ENCODE measurements around the gene SLC37A1. TPM values are rescaled to one million over a fixed set of nuclear protein-coding genes. Genes with fewer than 3 reads are reported as not detected.

Gene SLC37A1
- total RNA-seq, 1 experiment from 2014 or later, result 15.0 TPM

GRCh38 chr21:42499444-42500112, 14.1 kb upstream of the SLC37A1 start:
- Histone ChIP-seq H3K9me3 (ENCODE audit: control insufficient read depth in 1 of 2, insufficient read depth in 1 of 2, low read depth in 1 of 2, low read length in 2 of 2) (no peaks in the 10 kb centered on the region), H4K20me1 (ENCODE audit: insufficient read depth) (no peaks in the 10 kb centered on the region), H3K9me2 (ENCODE audit: insufficient read depth) (no peaks in the 10 kb centered on the region), H3K27me3 (ENCODE audit: insufficient read depth, low read length) (no peaks in the 10 kb centered on the region), H3K4me3 (replicated peaks in 1 of 2; ENCODE audit: low read depth in 1 of 2, low read length in 2 of 2) (no peak overlapping the region), H3K27ac (ENCODE audit: low read depth, low read length) (no peak overlapping the region), H3K9ac (ENCODE audit: low read length) (no peak overlapping the region), H3K4me2 (ENCODE audit: low read length) (no peak overlapping the region), H3K36me3 (ENCODE audit: control insufficient read depth in 1 of 2, insufficient read depth in 2 of 2, low read length in 2 of 2) (no peaks in the 10 kb centered on the region), H3K4me1 (ENCODE audit: control insufficient read depth in 1 of 2, insufficient read depth in 2 of 2, low read length in 2 of 2) (peaks cover 10 to 17% of the 10 kb centered on the region in 2 experiments; a peak in 3 of 4 replicates), H3K79me2 (ENCODE audit: insufficient read depth, low read length) (no peaks in the 10 kb centered on the region), H2AFZ (ENCODE audit: low read depth, low read length, poor library complexity, severe bottlenecking) (no peak overlapping the region)
- ATAC-seq (no peak), DNase-seq (ENCODE audit: low read depth, low spot score) (no peak)
- TF ChIP-seq FOSL1 (IDR thresholded peaks at IDR 0.05; ENCODE audit: low read depth) (no peak), CTCF (IDR thresholded peaks at IDR 0.05 in 2 of 3, conservative IDR thresholded peaks at IDR 0.05 in 1 of 3; ENCODE audit: borderline replicate concordance in 1 of 3, insufficient read depth in 1 of 3, low read depth in 2 of 3, low read length in 2 of 3) (0 out of 6 replicates have a peak, but pooled peaks of 1 of the 3 experiments have one; percentile 22)
- RAD21 ChIA-PET (ENCODE audit: low non-redundant PET in 1 of 2, low total read pairs in 2 of 2, uncharacterized antibody in 2 of 2, unreplicated experiment in 2 of 2), result no interaction called here
- intact Hi-C loops (cut with micrococcal nuclease), result no loop called here
- no TSS peak for BruUV-seq (replicated peaks)
- POLR2A ChIA-PET, result no interaction called here
- CTCF ChIA-PET, result no interaction called here

GRCh38 chr21:42500225-42500624, 13.4 kb upstream of the SLC37A1 start:
- BruUV-seq (replicated peaks), result no TSS peak
- no peaks in the 10 kb centered on the region for H3K36me3 ChIP-seq (ENCODE audit: control insufficient read depth in 1 of 2, insufficient read depth in 2 of 2, low read length in 2 of 2)
- RAD21 ChIA-PET (ENCODE audit: low non-redundant PET in 1 of 2, low total read pairs in 2 of 2, uncharacterized antibody in 2 of 2, unreplicated experiment in 2 of 2), result no interaction called here
- intact Hi-C loops (cut with micrococcal nuclease), result no loop called here
- H4K20me1 ChIP-seq (ENCODE audit: insufficient read depth), result no peaks in the 10 kb centered on the region
- H3K27me3 ChIP-seq (ENCODE audit: insufficient read depth, low read length), result no peaks in the 10 kb centered on the region
- POLR2A ChIA-PET, result interaction anchor here (0.6 kb wide), 1 partner anchor 14 kb away, joined by 3 read pairs; the partner anchor contains the start of gene SLC37A1
- H3K4me2 ChIP-seq (ENCODE audit: low read length), result no peak overlapping the region
- no peak for ATAC-seq
- no peak for DNase-seq (ENCODE audit: low read depth, low spot score)
- H3K4me1 ChIP-seq (ENCODE audit: control insufficient read depth in 1 of 2, insufficient read depth in 2 of 2, low read length in 2 of 2), result peaks cover 10 to 16% of the 10 kb centered on the region in 2 experiments; a peak in 3 of 4 replicates
- CTCF ChIA-PET, result no interaction called here
- no peaks in the 10 kb centered on the region for H3K79me2 ChIP-seq (ENCODE audit: insufficient read depth, low read length)
- no peak overlapping the region for H2AFZ ChIP-seq (ENCODE audit: low read depth, low read length, poor library complexity, severe bottlenecking)
- no peaks in the 10 kb centered on the region for H3K9me3 ChIP-seq (ENCODE audit: control insufficient read depth in 1 of 2, insufficient read depth in 1 of 2, low read depth in 1 of 2, low read length in 2 of 2)
- H3K9me2 ChIP-seq (ENCODE audit: insufficient read depth), result no peaks in the 10 kb centered on the region
- no peak overlapping the region for H3K9ac ChIP-seq (ENCODE audit: low read length)
- H3K4me3 ChIP-seq (replicated peaks in 1 of 2; ENCODE audit: low read depth in 1 of 2, low read length in 2 of 2), result no peak overlapping the region
- no peak overlapping the region for H3K27ac ChIP-seq (ENCODE audit: low read depth, low read length)
- no peak for TF ChIP-seq YY1 (IDR thresholded peaks at IDR 0.05; ENCODE audit: extremely low read depth, insufficient replicate concordance, low read depth, low read length)
- no peak for TF ChIP-seq FOSL1 (IDR thresholded peaks at IDR 0.05; ENCODE audit: low read depth)
- no peak for TF ChIP-seq ZNF274 (IDR thresholded peaks at IDR 0.05; ENCODE audit: low read depth, low read length)
- no peak for TF ChIP-seq ELF1 (IDR thresholded peaks at IDR 0.05; ENCODE audit: borderline replicate concordance, low read depth)
- TF ChIP-seq CEBPB (IDR thresholded peaks at IDR 0.05; ENCODE audit: low read depth), result no peak
- no peak for TF ChIP-seq CBX3 (IDR thresholded peaks at IDR 0.05; ENCODE audit: low read depth)
- TF ChIP-seq SP1 (IDR thresholded peaks at IDR 0.05; ENCODE audit: low read depth), result no peak
- TF ChIP-seq SIN3A (IDR thresholded peaks at IDR 0.05; ENCODE audit: low read depth), result no peak
- no peak for TF ChIP-seq SRF (IDR thresholded peaks at IDR 0.05; ENCODE audit: low read depth)
- no peak for TF ChIP-seq TCF7L2 (IDR thresholded peaks at IDR 0.05; ENCODE audit: borderline replicate concordance, extremely low read depth, insufficient read depth, insufficient read length)
- no peak for TF ChIP-seq EZH2 (IDR thresholded peaks at IDR 0.05)
- TF ChIP-seq ZBTB33 (IDR thresholded peaks at IDR 0.05; ENCODE audit: extremely low read depth, insufficient replicate concordance, low read length), result no peak

Measured in HCT116 (cell line).